Neural progenitor cell (in vitro differentiated cells): ENCODE measurements around the gene WDR5.

Experiments
- CTCF ChIP-seq: fragments of 200-600 bp; sonication (generic); IDR thresholded peaks from 2 replicates; pipeline ENCODE4 v1.5.1; 2017; ENCODE audit warnings: antibody characterized with exemption, mild to moderate bottlenecking
- EZH2 ChIP-seq: fragments of 200-600 bp; sonication (generic); IDR thresholded peaks from 2 replicates; pipeline ENCODE4 v1.6.1; 2017; ENCODE audit warnings: antibody characterized with exemption, mild to moderate bottlenecking, moderate library complexity

GRCh38 chr9:134158242-134158641 lies 22.4 kb downstream of the WDR5 start:
- no peak for TF ChIP-seq CTCF
- TF ChIP-seq EZH2, result no peak
